KMS-11 (cell line): ENCODE data around the gene PRKG1.

Experiments used
- H2AFZ ChIP-seq: fragments of 200-600 bp; sonication (generic); 2 replicates; pipeline ENCODE4 v1.6.1; 2016; ENCODE audit warnings: antibody characterized with exemption, mixed run types, low read depth
- H3K27ac ChIP-seq: fragments of 200-600 bp; sonication (generic); 2 replicates; pipeline ENCODE4 v1.6.1; 2016; ENCODE audit warnings: mild to moderate bottlenecking, mixed run types
- H3K27me3 ChIP-seq: fragments of 200-600 bp; sonication (generic); 2 replicates; pipeline ENCODE4 v1.6.1; 2017; ENCODE audit warnings: mild to moderate bottlenecking, low read depth, mixed run types, moderate library complexity; ENCODE audit not compliant: insufficient read depth
- H3K36me3 ChIP-seq: fragments of 200-600 bp; sonication (generic); 2 replicates; pipeline ENCODE4 v1.6.1; 2017; ENCODE audit warnings: mild to moderate bottlenecking, mixed run types; ENCODE audit not compliant: insufficient read depth
- H3K4me1 ChIP-seq: fragments of 200-600 bp; sonication (generic); 2 replicates; pipeline ENCODE4 v1.6.1; 2016; ENCODE audit warnings: mild to moderate bottlenecking, low read depth, mixed run types; ENCODE audit not compliant: poor library complexity, severe bottlenecking
- H3K4me2 ChIP-seq: fragments of 200-600 bp; sonication (generic); 2 replicates; pipeline ENCODE4 v1.7.0; 2016; ENCODE audit warnings: mild to moderate bottlenecking, mixed run types
- H3K4me3 ChIP-seq: fragments of 200-600 bp; sonication (generic); IDR thresholded peaks from 2 replicates; pipeline ENCODE4 v1.6.1; 2017; ENCODE audit warnings: low read depth, low read length, mixed read lengths; ENCODE audit not compliant: insufficient read depth
- H3K79me2 ChIP-seq: fragments of 200-600 bp; sonication (generic); 2 replicates; pipeline ENCODE4 v1.6.1; 2016; ENCODE audit warnings: low read depth, mixed run types; ENCODE audit not compliant: insufficient read depth
- H3K9ac ChIP-seq: fragments of 200-600 bp; sonication (generic); 2 replicates; pipeline ENCODE4 v1.6.1; 2016; ENCODE audit warnings: mild to moderate bottlenecking, mixed run types
- H4K20me1 ChIP-seq: fragments of 200-600 bp; sonication (generic); 2 replicates; pipeline ENCODE4 v1.6.1; 2016; ENCODE audit warnings: mild to moderate bottlenecking, mixed run types; ENCODE audit not compliant: insufficient read depth
- CTCF ChIP-seq: fragments of 200-600 bp; sonication (generic); conservative IDR thresholded peaks from 2 replicates; pipeline ENCODE4 v1.6.1; 2017; ENCODE audit warnings: low read depth, mild to moderate bottlenecking, antibody characterized with exemption, low read length, moderate library complexity, mixed read lengths

The PRKG1 gene

GRCh38 chr10:51076299-51076841, 2.1 kb downstream of the PRKG1 start:
- no peaks in the 10 kb centered on the region for H3K27me3 ChIP-seq
- H3K36me3 ChIP-seq = no peaks in the 10 kb centered on the region
- H3K4me1 ChIP-seq = peaks cover 8% of the 10 kb centered on the region
- no peak for TF ChIP-seq CTCF
- H3K4me2 ChIP-seq = no peak overlapping the region
- H3K9ac ChIP-seq = no peak overlapping the region
- no peaks in the 10 kb centered on the region for H3K79me2 ChIP-seq
- H4K20me1 ChIP-seq = no peaks in the 10 kb centered on the region
- H3K27ac ChIP-seq = no peak overlapping the region
- no peak overlapping the region for H2AFZ ChIP-seq
- H3K4me3 ChIP-seq = no peak overlapping the region

GRCh38 chr10:51077074-51077473, 2.8 kb downstream of the PRKG1 start:
- Histone ChIP-seq H3K27me3 (no peaks in the 10 kb centered on the region), H3K4me1 (peaks cover 8% of the 10 kb centered on the region), H3K4me2 (no peak overlapping the region), H4K20me1 (no peaks in the 10 kb centered on the region), H3K27ac (no peak overlapping the region), H3K9ac (no peak overlapping the region), H3K36me3 (no peaks in the 10 kb centered on the region), H3K79me2 (no peaks in the 10 kb centered on the region), H3K4me3 (no peak overlapping the region), H2AFZ (no peak overlapping the region)
- no peak for TF ChIP-seq CTCF

- peaks cover 8% of the 10 kb centered on the region for H3K4me1 ChIP-seq
These were observed 3.2 kb downstream of the PRKG1 start for GRCh38 chr10:51077507-51077906.

GRCh38 chr10:51079331-51079730, 5.0 kb downstream of the PRKG1 start:
- no peaks in the 10 kb centered on the region for H3K36me3 ChIP-seq
- no peaks in the 10 kb centered on the region for H3K79me2 ChIP-seq
- no peak for TF ChIP-seq CTCF
- H2AFZ ChIP-seq = no peak overlapping the region
- no peaks in the 10 kb centered on the region for H3K4me1 ChIP-seq
- no peaks in the 10 kb centered on the region for H3K27me3 ChIP-seq
- no peak overlapping the region for H3K27ac ChIP-seq
- H3K4me3 ChIP-seq = no peak overlapping the region
- no peak overlapping the region for H3K9ac ChIP-seq
- H4K20me1 ChIP-seq = no peaks in the 10 kb centered on the region
- H3K4me2 ChIP-seq = no peak overlapping the region

More at GRCh38 chr10:51077507-51077906, 3.2 kb downstream of the PRKG1 start:
- no peak overlapping the region for H3K27ac ChIP-seq
- no peaks in the 10 kb centered on the region for H3K36me3 ChIP-seq
- no peaks in the 10 kb centered on the region for H3K79me2 ChIP-seq
- no peak overlapping the region for H3K9ac ChIP-seq
- TF ChIP-seq CTCF = no peak
- H2AFZ ChIP-seq = no peak overlapping the region
- no peak overlapping the region for H3K4me3 ChIP-seq
- no peaks in the 10 kb centered on the region for H3K27me3 ChIP-seq
- H3K4me2 ChIP-seq = no peak overlapping the region
- no peaks in the 10 kb centered on the region for H4K20me1 ChIP-seq
